NK-92 (cell line): Measurements from ENCODE around the gene JAG1.
"Not testable (repeated sequence)": the region's sequence is repeated elsewhere in the genome, so short reads cannot be mapped to it uniquely, and the experiment has no call there.

Source experiments
- DNase-seq: peaks from one replicate; lab custom pipeline; 2025; ENCODE audit not compliant: unreplicated experiment; lab: John Stamatoyannopoulos, UW

The JAG1 gene

GRCh38 chr20:10613911-10614310 is 59.9 kb downstream of the JAG1 start:
- DNase-seq: no peak

- not testable (repeated sequence) for DNase-seq
Observed at GRCh38 chr20:10613426-10613825, 60.4 kb downstream of the JAG1 start.

GRCh38 chr20:10611357-10611756 is 62.4 kb downstream of the JAG1 start:
- DNase-seq: no peak

GRCh38 chr20:10610251-10610650 is 63.5 kb downstream of the JAG1 start:
- no peak for DNase-seq

- no peak for DNase-seq
Observed at GRCh38 chr20:10609770-10610169, 64.0 kb downstream of the JAG1 start.

GRCh38 chr20:10609276-10609675 is 64.5 kb downstream of the JAG1 start:
- no peak for DNase-seq

- no peak for DNase-seq
Observed at GRCh38 chr20:10605547-10606195, 68.1 kb downstream of the JAG1 start.

GRCh38 chr20:10604865-10605440 is 68.8 kb downstream of the JAG1 start:
- DNase-seq: no peak

GRCh38 chr20:10603971-10604864 is 69.6 kb downstream of the JAG1 start:
- no peak for DNase-seq

- DNase-seq: no peak
Observed at GRCh38 chr20:10603378-10603777, 70.4 kb downstream of the JAG1 start.

- DNase-seq: no peak
Observed at GRCh38 chr20:10602221-10602871, 71.5 kb downstream of the JAG1 start.

- DNase-seq: no peak
Observed at GRCh38 chr20:10597637-10598036, 76.2 kb downstream of the JAG1 start.

GRCh38 chr20:10596710-10597121 is 77.1 kb downstream of the JAG1 start:
- DNase-seq: no peak

GRCh38 chr20:10595985-10596384 is 77.8 kb downstream of the JAG1 start:
- DNase-seq: no peak

- DNase-seq: no peak
Observed at GRCh38 chr20:10595266-10595665, 78.5 kb downstream of the JAG1 start.

- DNase-seq: no peak
Observed at GRCh38 chr20:10594296-10594868, 79.4 kb downstream of the JAG1 start.

GRCh38 chr20:10591946-10592521 is 81.8 kb downstream of the JAG1 start:
- no peak for DNase-seq

- no peak for DNase-seq
Observed at GRCh38 chr20:10590950-10591671, 82.7 kb downstream of the JAG1 start.

- not testable (repeated sequence) for DNase-seq
Observed at GRCh38 chr20:10590446-10590845, 83.4 kb downstream of the JAG1 start.
